Peyer's patch (tissue), 4 donors: ENCODE measurements around the gene OPTC. TPM values are rescaled to one million over a fixed set of nuclear protein-coding genes. Genes with fewer than 3 reads are reported as not detected.

Experiments used
- DNase-seq, 3 donors: peaks; one replicate each; pipeline ENCODE4 v3.0.0-alpha.2; 2017 to 2019
- H3K27ac ChIP-seq, 4 donors: fragments of 200-600 bp; sonication (generic); one replicate each; pipeline ENCODE4 v1.5.1; 2016 to 2019
- H3K27me3 ChIP-seq, 2 donors: fragments of 200-600 bp; sonication (generic); one replicate each; pipeline ENCODE4 v1.5.1; 2019
- H3K36me3 ChIP-seq, 3 donors: fragments of 200-600 bp; sonication (generic); one replicate each; pipeline ENCODE4 v1.5.1; 2016 to 2019
- H3K4me1 ChIP-seq, 4 donors: fragments of 200-600 bp; sonication (generic); one replicate each; pipeline ENCODE4 v1.5.1; 2016 to 2019
- H3K4me3 ChIP-seq, 4 donors: fragments of 200-600 bp; sonication (generic); 1 replicate in 3 of 4; 2 replicates in 1 of 4; pipeline ENCODE4 v1.5.1; 2016 to 2019; ENCODE audit warnings: mild to moderate bottlenecking in 1 of 4
- H3K9me3 ChIP-seq, 4 donors: fragments of 200-600 bp; sonication (generic); one replicate each; pipeline ENCODE4 v1.5.1; 2016 to 2019; ENCODE audit warnings: mild to moderate bottlenecking in 1 of 4
- CTCF ChIP-seq, 6 experiments: fragments of 450-650 bp in 4 of 6; fragments of 200-600 bp in 2 of 6; sonication (generic) in 1 of 6; IDR thresholded peaks; one replicate each; pipeline ENCODE4 v1.5.1; 2017 to 2019; ENCODE audit warnings: antibody characterized with exemption in 6 of 6, mild to moderate bottlenecking in 3 of 6, moderate library complexity in 1 of 6
- POLR2A ChIP-seq, 2 donors: fragments of 450-650 bp; IDR thresholded peaks; one replicate each; pipeline ENCODE4 v1.5.1; 2017; ENCODE audit warnings: antibody characterized with exemption in 2 of 2, mild to moderate bottlenecking in 2 of 2, moderate library complexity in 2 of 2
- total RNA-seq, 4 donors: library from RNA; depleted of rRNA; stranded (reverse); fragments of >200 nt; gene quantifications; one replicate each; pipeline ENCODE4 v1.1.0, GENCODE V29; 2016

OPTC gene
- total RNA-seq, 4 donors from 2014 or later = not detected

- Histone ChIP-seq H3K9me3 (no peaks in the 10 kb centered on the region), H3K4me1 (peaks cover 0 to 21% (median 0%) of the 10 kb centered on the region in 4 donors), H3K4me3 (no peak overlapping the region), H3K27me3 (no peaks in the 10 kb centered on the region), H3K36me3 (no peaks in the 10 kb centered on the region), H3K27ac (peak overlapping the region in 1 of 4 donors; percentile 59)
- DNase-seq = no peak
- no peak for TF ChIP-seq POLR2A (IDR thresholded peaks at IDR 0.05)
- no peak for TF ChIP-seq CTCF (IDR thresholded peaks at IDR 0.05)
Measured at GRCh38 chr1:203509135-203509534, 15.2 kb downstream of the OPTC start.

- Histone ChIP-seq H3K9me3 (no peaks in the 10 kb centered on the region), H3K4me3 (no peak overlapping the region), H3K27me3 (no peaks in the 10 kb centered on the region), H3K36me3 (no peaks in the 10 kb centered on the region), H3K4me1 (peaks cover 0 to 21% (median 0%) of the 10 kb centered on the region in 4 donors), H3K27ac (no peak overlapping the region)
- TF ChIP-seq POLR2A (IDR thresholded peaks at IDR 0.05) (no peak), CTCF (IDR thresholded peaks at IDR 0.05) (no peak)
- DNase-seq = no peak
Measured at GRCh38 chr1:203511513-203511912, 17.6 kb downstream of the OPTC start.

GRCh38 chr1:203511930-203512329, 18.0 kb downstream of the OPTC start:
- Histone ChIP-seq H3K4me3 (no peak overlapping the region), H3K27me3 (no peaks in the 10 kb centered on the region), H3K4me1 (peaks cover 0 to 21% (median 0%) of the 10 kb centered on the region in 4 donors), H3K36me3 (no peaks in the 10 kb centered on the region), H3K9me3 (no peaks in the 10 kb centered on the region), H3K27ac (peak overlapping the region in 1 of 4 donors; percentile 67)
- no peak for DNase-seq
- TF ChIP-seq POLR2A (IDR thresholded peaks at IDR 0.05) (no peak), CTCF (IDR thresholded peaks at IDR 0.05) (no peak)

GRCh38 chr1:203512517-203512847, 18.5 kb downstream of the OPTC start:
- TF ChIP-seq POLR2A (IDR thresholded peaks at IDR 0.05) (no peak), CTCF (IDR thresholded peaks at IDR 0.05) (no peak)
- Histone ChIP-seq H3K27me3 (no peaks in the 10 kb centered on the region), H3K36me3 (no peaks in the 10 kb centered on the region), H3K9me3 (no peaks in the 10 kb centered on the region), H3K4me3 (no peak overlapping the region), H3K4me1 (peaks cover 0 to 17% (median 0%) of the 10 kb centered on the region in 4 donors), H3K27ac (peak overlapping the region in 1 of 4 donors; percentile 67)
- DNase-seq = no peak

- H3K9me3 ChIP-seq = no peaks in the 10 kb centered on the region
- no peak overlapping the region for H3K4me3 ChIP-seq
- H3K4me1 ChIP-seq = peaks cover 0 to 11% (median 0%) of the 10 kb centered on the region in 4 donors
- TF ChIP-seq CTCF (IDR thresholded peaks at IDR 0.05) = no peak
- TF ChIP-seq POLR2A (IDR thresholded peaks at IDR 0.05) = no peak
- H3K36me3 ChIP-seq = no peaks in the 10 kb centered on the region
- peak overlapping the region in 1 of 4 donors; percentile 67 for H3K27ac ChIP-seq
- no peaks in the 10 kb centered on the region for H3K27me3 ChIP-seq
- peak in 1 of 3 donors; percentile 60 for DNase-seq
Measured at GRCh38 chr1:203512848-203513584, 19.1 kb downstream of the OPTC start.
